IMR-90 (cell line): ENCODE measurements around the gene ARHGAP24. TPM values are rescaled to one million over a fixed set of nuclear protein-coding genes. Genes with fewer than 3 reads are reported as not detected.

ENCODE experiments used
- ATAC-seq: fragments of 200-7000 bp; cut with Tn5 transposase; 2 replicates; pipeline ENCODE4 v1.9.1; 2020; ENCODE audit warnings: low read depth, mild to moderate bottlenecking, moderate library complexity
- BruUV-seq: library from RNA; stranded (reverse); fragments of 400-500 nt; replicated peaks from 2 replicates; lab custom pipeline; 2021; lab: Mats Ljungman, UMichigan
- CTCF ChIA-PET: fragments of 300-600 bp; formaldehyde crosslinking; extraction: SDS; loops from one replicate; lab custom pipeline; 2021; ENCODE audit warnings: antibody characterized with exemption; lab: Yijun Ruan, JAX
- POLR2A ChIA-PET: fragments of 300-600 bp; sonication (Branson Sonifier 250); formaldehyde crosslinking; loops from one replicate; lab custom pipeline; 2022; ENCODE audit warnings: antibody characterized with exemption; ENCODE audit not compliant: unreplicated experiment; lab: Charles Lee
- DNase-seq: peaks from one replicate; pipeline ENCODE4 v3.0.0; 2013
- H2AFZ ChIP-seq: replicated peaks from 2 replicates; pipeline ENCODE3; 2013; ENCODE audit warnings: low read length, mild to moderate bottlenecking; ENCODE audit not compliant: poor library complexity
- H2AK5ac ChIP-seq: 2 replicates; pipeline ENCODE4 v1.6.1; 2013; ENCODE audit warnings: low read depth, low read length, inconsistent platforms
- H2AK9ac ChIP-seq: replicated peaks from 2 replicates; pipeline ENCODE3; 2013; ENCODE audit warnings: mild to moderate bottlenecking, low read depth, low read length, moderate library complexity; ENCODE audit not compliant: poor library complexity
- H2BK120ac ChIP-seq: 2 replicates; pipeline ENCODE4 v1.6.1; 2013; ENCODE audit warnings: low read depth, low read length, inconsistent platforms
- H2BK15ac ChIP-seq: 3 replicates; pipeline ENCODE4 v1.6.1; 2013; ENCODE audit warnings: low read depth, low read length, inconsistent platforms
- H2BK20ac ChIP-seq: 2 replicates; pipeline ENCODE4 v1.6.1; 2013; ENCODE audit warnings: low read depth, mild to moderate bottlenecking, inconsistent platforms, low read length, moderate library complexity
- H2BK5ac ChIP-seq: 2 replicates; pipeline ENCODE4 v1.6.1; 2013; ENCODE audit warnings: mild to moderate bottlenecking, low read depth, low read length, inconsistent platforms; ENCODE audit not compliant: poor library complexity, severe bottlenecking
- H3K14ac ChIP-seq: replicated peaks from 2 replicates; pipeline ENCODE4 v1.6.1; 2013; ENCODE audit warnings: low read depth, low read length, inconsistent platforms
- H3K18ac ChIP-seq: 2 replicates; pipeline ENCODE4 v1.6.1; 2013; ENCODE audit warnings: low read depth, low read length, control low read depth
- H3K23ac ChIP-seq: 2 replicates; pipeline ENCODE4 v1.6.1; 2013; ENCODE audit warnings: low read depth, low read length, inconsistent platforms
- H3K27ac ChIP-seq: 2 replicates; pipeline ENCODE4 v1.5.1; 2013; ENCODE audit warnings: mild to moderate bottlenecking, control low read depth, low read length; ENCODE audit not compliant: insufficient read depth
- H3K27me3 ChIP-seq: 2 replicates; pipeline ENCODE4 v1.6.1; 2013; ENCODE audit warnings: low read length; ENCODE audit not compliant: control insufficient read depth, insufficient read depth
- H3K36me3 ChIP-seq: 2 replicates; pipeline ENCODE4 v1.6.1; 2013; ENCODE audit warnings: low read length, mixed read lengths; ENCODE audit not compliant: control insufficient read depth, insufficient read depth
- H3K4ac ChIP-seq: 2 replicates; pipeline ENCODE4 v1.6.1; 2013; ENCODE audit warnings: low read depth, low read length, inconsistent platforms
- H3K4me1 ChIP-seq: 2 replicates; pipeline ENCODE4 v1.6.1; 2013; ENCODE audit warnings: low read length, mixed read lengths; ENCODE audit not compliant: control insufficient read depth, insufficient read depth
- H3K4me2 ChIP-seq: 2 replicates; pipeline ENCODE4 v1.6.1; 2013; ENCODE audit warnings: low read depth, mild to moderate bottlenecking, control low read depth, low read length, moderate library complexity
- H3K4me3 ChIP-seq: 2 replicates; pipeline ENCODE4 v1.5.1; 2013; ENCODE audit warnings: low read depth, mild to moderate bottlenecking, control low read depth, low read length, moderate library complexity; ENCODE audit not compliant: insufficient read depth
- H3K56ac ChIP-seq: 2 replicates; pipeline ENCODE4 v1.6.1; 2013; ENCODE audit warnings: low read length, inconsistent platforms; ENCODE audit not compliant: insufficient read depth; ENCODE audit errors: extremely low read depth
- H3K79me1 ChIP-seq, 2 experiments: 2 replicates each; pipeline ENCODE4 v1.6.1; 2013; ENCODE audit warnings: low read length in 2 of 2, inconsistent platforms in 1 of 2, low read depth in 1 of 2
- H3K9ac ChIP-seq: 2 replicates; pipeline ENCODE4 v1.6.1; 2013; ENCODE audit warnings: low read depth, low read length, control low read depth
- H3K9me1 ChIP-seq: 2 replicates; pipeline ENCODE4 v1.6.1; 2013; ENCODE audit warnings: low read length, inconsistent platforms; ENCODE audit not compliant: insufficient read depth
- H3K9me3 ChIP-seq: 2 replicates; pipeline ENCODE4 v1.6.1; 2013; ENCODE audit warnings: low read length; ENCODE audit not compliant: control insufficient read depth, insufficient read depth
- H4K20me1 ChIP-seq: 2 replicates; pipeline ENCODE4 v1.6.1; 2013; ENCODE audit warnings: low read length, inconsistent platforms; ENCODE audit not compliant: insufficient read depth
- H4K5ac ChIP-seq: 2 replicates; pipeline ENCODE4 v1.6.1; 2013; ENCODE audit warnings: mild to moderate bottlenecking, low read depth, low read length, control low read depth
- H4K8ac ChIP-seq, 2 experiments: 2 replicates each; pipeline ENCODE4 v1.6.1; 2013; ENCODE audit warnings: low read depth in 2 of 2, low read length in 2 of 2, control low read depth in 1 of 2, inconsistent platforms in 1 of 2
- H4K91ac ChIP-seq: 2 replicates; pipeline ENCODE4 v1.6.1; 2013; ENCODE audit warnings: low read depth, low read length, inconsistent platforms; ENCODE audit not compliant: insufficient read depth
- BHLHE40 ChIP-seq: fragments of 150-350 bp; IDR thresholded peaks from 2 replicates; pipeline ENCODE4 v1.6.1; 2016; ENCODE audit warnings: mild to moderate bottlenecking, low read depth, low read length
- CEBPB ChIP-seq: IDR thresholded peaks from 2 replicates; pipeline ENCODE4 v1.6.1; 2012; ENCODE audit warnings: low read depth, low read length, improper control_type of control experiment
- FOS ChIP-seq: fragments of 150-350 bp; IDR thresholded peaks from 2 replicates; pipeline ENCODE4 v1.6.1; 2016; ENCODE audit warnings: low read depth, low read length
- MAZ ChIP-seq: IDR thresholded peaks from 2 replicates; pipeline ENCODE4 v1.6.1; 2012; ENCODE audit warnings: low read depth, mild to moderate bottlenecking, low read length, improper control_type of control experiment, moderate library complexity, borderline replicate concordance
- MXI1 ChIP-seq: IDR thresholded peaks from 2 replicates; pipeline ENCODE4 v1.6.1; 2012; ENCODE audit warnings: low read depth, mild to moderate bottlenecking, low read length, moderate library complexity, borderline replicate concordance
- RCOR1 ChIP-seq: IDR thresholded peaks from 2 replicates; pipeline ENCODE4 v1.6.1; 2012; ENCODE audit warnings: mild to moderate bottlenecking, low read length, improper control_type of control experiment; ENCODE audit not compliant: insufficient replicate concordance
- SMC3 ChIP-seq: fragments of 150-350 bp; IDR thresholded peaks from 2 replicates; pipeline ENCODE4 v1.6.1; 2016; ENCODE audit warnings: low read depth, mild to moderate bottlenecking, antibody characterized with exemption, low read length, moderate library complexity
- WGBS, 2 experiments: methylation state at CpG; one replicate each; pipeline versions ENCODE4 v1.1.5 to v1.1.7; 2013; ENCODE audit warnings: missing lambda C conversion rate in 2 of 2; ENCODE audit not compliant: insufficient read length in 1 of 2; ENCODE audit errors: extremely low coverage in 2 of 2; 5-methylcytosine and 5-hydroxymethylcytosine counted together
- dilution Hi-C: fragments of 300-500 bp; cut with HindIII; formaldehyde crosslinking; loops from one replicate; pipeline ENCODE4 v1.14.3; 2018; ENCODE audit warnings: low sequenced_read_pairs; ENCODE audit not compliant: unreplicated experiment
- in situ Hi-C: fragments of 300-500 bp; cut with MboI; formaldehyde crosslinking; loops from 3 replicates; pipeline ENCODE4 v1.14.3; 2019; ENCODE audit warnings: low sequenced_read_pairs, inconsistent platforms, mixed read lengths
- intact Hi-C: fragments of 100-400 bp; cut with micrococcal nuclease; formaldehyde crosslinking; loops from 2 replicates; pipeline ENCODE4 v1.10.0; 2022
- polyA plus RNA-seq, 3 experiments: library from polyadenylated mRNA; depleted of rRNA; stranded (reverse); fragments of >200 nt; gene quantifications; 2 replicates each; pipeline ENCODE4 v1.2.3, GENCODE V29; 2012; ENCODE audit warnings: low replicate concordance in 1 of 3
- total RNA-seq: library from RNA; depleted of rRNA; stranded (reverse); fragments of >200 nt; gene quantifications from 2 replicates; pipeline ENCODE4 v1.2.3, GENCODE V29; 2012
- TF ChIP-seq, protein P1 (sequence below): conservative IDR thresholded peaks from 2 replicates; pipeline ENCODE4 v1.5.1; 2012; ENCODE audit warnings: mild to moderate bottlenecking, low read depth, low read length, improper control_type of control experiment
- TF ChIP-seq, protein P2 (sequence below): fragments of 150-350 bp; IDR thresholded peaks from 2 replicates; pipeline ENCODE4 v1.6.1; 2016; ENCODE audit warnings: low read depth, mild to moderate bottlenecking, low read length, moderate library complexity, borderline replicate concordance

ARHGAP24 gene
- total and polyA plus RNA-seq, 2 of the 4 experiments (the other 2 are of a cell fraction) = 11.9 to 24.0 TPM

DNA sequence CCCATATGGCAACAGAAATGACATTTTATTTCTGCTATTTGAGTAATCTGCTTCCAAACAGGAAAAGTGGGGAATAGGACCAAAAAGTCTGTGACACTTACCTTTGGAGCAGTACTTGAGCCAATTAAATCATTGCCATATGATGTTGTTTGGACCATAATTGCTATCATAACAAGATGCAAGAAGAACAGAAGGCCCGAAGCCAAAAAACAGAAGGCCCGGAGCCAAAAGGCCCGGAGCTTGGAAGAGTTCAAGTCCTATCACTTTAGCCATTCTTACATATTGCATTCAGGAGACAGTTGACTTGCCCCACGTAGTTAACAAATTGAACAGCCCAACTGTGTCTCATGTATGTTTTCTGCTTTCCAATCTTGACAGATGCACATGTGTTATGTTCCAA, 285.6 kb downstream of the ARHGAP24 start:
- H3K9me1 ChIP-seq = peaks cover 3% of the 10 kb centered on the region; the same call in 1 of the 2 replicates
- H3K4me3 ChIP-seq = no peak overlapping the region
- no peak overlapping the region for H2BK15ac ChIP-seq
- H3K9me3 ChIP-seq = no peaks in the 10 kb centered on the region
- no peaks in the 10 kb centered on the region for H3K36me3 ChIP-seq
- ATAC-seq (no peak), DNase-seq (no peak)
- H2BK120ac ChIP-seq = peak overlapping the region; percentile 44; the same call in 1 of the 2 replicates
- H4K20me1 ChIP-seq = no peaks in the 10 kb centered on the region; the same call in 1 of the 2 replicates
- no peak overlapping the region for H4K5ac ChIP-seq
- 0 out of 4 replicates have a peak, but pooled peaks cover 0 to 3% of the 10 kb centered on the region in 2 experiments for H3K79me1 ChIP-seq
- no peaks in the 10 kb centered on the region for H3K27me3 ChIP-seq
- H3K27ac ChIP-seq = no peak overlapping the region
- 0 out of 4 replicates have a peak overlapping the region, but pooled peaks of 1 of the 2 experiments have one; percentile 12 for H4K8ac ChIP-seq
- peaks cover 13% of the 10 kb centered on the region for H3K4me1 ChIP-seq
- no peak overlapping the region for H3K23ac ChIP-seq
- H3K4me2 ChIP-seq = no peak overlapping the region
- H3K18ac ChIP-seq = peak overlapping the region; percentile 23; the same call in 1 of the 2 replicates
- no peak overlapping the region for H3K56ac ChIP-seq
- BruUV-seq = no TSS peak
- H2BK20ac ChIP-seq = no peak overlapping the region
- H2AK5ac ChIP-seq = no peak overlapping the region
- 0 out of 2 replicates have a peak overlapping the region, but pooled peaks have one; percentile 17 for H3K14ac ChIP-seq
- H2AK9ac ChIP-seq = no peak overlapping the region
- no peak overlapping the region for H4K91ac ChIP-seq
- in situ Hi-C loops (loop anchor here (10.0 kb wide), 1 partner anchor 274 kb away; no protein-coding TSS in a partner anchor), dilution Hi-C loops (no loop called here), intact Hi-C loops (no loop called here)
- CTCF ChIA-PET = no interaction called here
- no peak for TF ChIP-seq FOS
- TF ChIP-seq MXI1 = no peak
- TF ChIP-seq BHLHE40 = no peak
- TF ChIP-seq CEBPB = no peak
- no peak for TF ChIP-seq RCOR1
- no peak for TF ChIP-seq SMC3
- TF ChIP-seq MAZ = no peak
- TF ChIP-seq, protein P1, sequence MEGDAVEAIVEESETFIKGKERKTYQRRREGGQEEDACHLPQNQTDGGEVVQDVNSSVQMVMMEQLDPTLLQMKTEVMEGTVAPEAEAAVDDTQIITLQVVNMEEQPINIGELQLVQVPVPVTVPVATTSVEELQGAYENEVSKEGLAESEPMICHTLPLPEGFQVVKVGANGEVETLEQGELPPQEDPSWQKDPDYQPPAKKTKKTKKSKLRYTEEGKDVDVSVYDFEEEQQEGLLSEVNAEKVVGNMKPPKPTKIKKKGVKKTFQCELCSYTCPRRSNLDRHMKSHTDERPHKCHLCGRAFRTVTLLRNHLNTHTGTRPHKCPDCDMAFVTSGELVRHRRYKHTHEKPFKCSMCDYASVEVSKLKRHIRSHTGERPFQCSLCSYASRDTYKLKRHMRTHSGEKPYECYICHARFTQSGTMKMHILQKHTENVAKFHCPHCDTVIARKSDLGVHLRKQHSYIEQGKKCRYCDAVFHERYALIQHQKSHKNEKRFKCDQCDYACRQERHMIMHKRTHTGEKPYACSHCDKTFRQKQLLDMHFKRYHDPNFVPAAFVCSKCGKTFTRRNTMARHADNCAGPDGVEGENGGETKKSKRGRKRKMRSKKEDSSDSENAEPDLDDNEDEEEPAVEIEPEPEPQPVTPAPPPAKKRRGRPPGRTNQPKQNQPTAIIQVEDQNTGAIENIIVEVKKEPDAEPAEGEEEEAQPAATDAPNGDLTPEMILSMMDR = no peak
- TF ChIP-seq, protein P2, sequence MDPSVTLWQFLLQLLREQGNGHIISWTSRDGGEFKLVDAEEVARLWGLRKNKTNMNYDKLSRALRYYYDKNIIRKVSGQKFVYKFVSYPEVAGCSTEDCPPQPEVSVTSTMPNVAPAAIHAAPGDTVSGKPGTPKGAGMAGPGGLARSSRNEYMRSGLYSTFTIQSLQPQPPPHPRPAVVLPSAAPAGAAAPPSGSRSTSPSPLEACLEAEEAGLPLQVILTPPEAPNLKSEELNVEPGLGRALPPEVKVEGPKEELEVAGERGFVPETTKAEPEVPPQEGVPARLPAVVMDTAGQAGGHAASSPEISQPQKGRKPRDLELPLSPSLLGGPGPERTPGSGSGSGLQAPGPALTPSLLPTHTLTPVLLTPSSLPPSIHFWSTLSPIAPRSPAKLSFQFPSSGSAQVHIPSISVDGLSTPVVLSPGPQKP = no peak
- H2AFZ ChIP-seq = no peak overlapping the region
- WGBS, 2 experiments = no CpG with 5 or more reads among the region's 4 CpGs
- no peak overlapping the region for H3K9ac ChIP-seq
- no peak overlapping the region; the same call in 1 of the 2 replicates for H3K4ac ChIP-seq
- H2BK5ac ChIP-seq = no peak overlapping the region
- POLR2A ChIA-PET = no interaction called here
